Hematopoietic multipotent progenitor cell treated with erythropoietin and hydrocortisone succinate and interleukin-3 and kit ligand, for 6 days (in vitro differentiated cells): ENCODE data around the gene ZNF132.
A peak's percentile ranks its signal among the peaks of the same experiment; 100 is the strongest.
"Not testable (repeated sequence)": the region's sequence is repeated elsewhere in the genome, so short reads cannot be mapped to it uniquely, and the experiment has no call there.

Experiments
- DNase-seq: peaks from one replicate; pipeline ENCODE4 v3.0.0-alpha.2; 2015

Gene ZNF132

DNA sequence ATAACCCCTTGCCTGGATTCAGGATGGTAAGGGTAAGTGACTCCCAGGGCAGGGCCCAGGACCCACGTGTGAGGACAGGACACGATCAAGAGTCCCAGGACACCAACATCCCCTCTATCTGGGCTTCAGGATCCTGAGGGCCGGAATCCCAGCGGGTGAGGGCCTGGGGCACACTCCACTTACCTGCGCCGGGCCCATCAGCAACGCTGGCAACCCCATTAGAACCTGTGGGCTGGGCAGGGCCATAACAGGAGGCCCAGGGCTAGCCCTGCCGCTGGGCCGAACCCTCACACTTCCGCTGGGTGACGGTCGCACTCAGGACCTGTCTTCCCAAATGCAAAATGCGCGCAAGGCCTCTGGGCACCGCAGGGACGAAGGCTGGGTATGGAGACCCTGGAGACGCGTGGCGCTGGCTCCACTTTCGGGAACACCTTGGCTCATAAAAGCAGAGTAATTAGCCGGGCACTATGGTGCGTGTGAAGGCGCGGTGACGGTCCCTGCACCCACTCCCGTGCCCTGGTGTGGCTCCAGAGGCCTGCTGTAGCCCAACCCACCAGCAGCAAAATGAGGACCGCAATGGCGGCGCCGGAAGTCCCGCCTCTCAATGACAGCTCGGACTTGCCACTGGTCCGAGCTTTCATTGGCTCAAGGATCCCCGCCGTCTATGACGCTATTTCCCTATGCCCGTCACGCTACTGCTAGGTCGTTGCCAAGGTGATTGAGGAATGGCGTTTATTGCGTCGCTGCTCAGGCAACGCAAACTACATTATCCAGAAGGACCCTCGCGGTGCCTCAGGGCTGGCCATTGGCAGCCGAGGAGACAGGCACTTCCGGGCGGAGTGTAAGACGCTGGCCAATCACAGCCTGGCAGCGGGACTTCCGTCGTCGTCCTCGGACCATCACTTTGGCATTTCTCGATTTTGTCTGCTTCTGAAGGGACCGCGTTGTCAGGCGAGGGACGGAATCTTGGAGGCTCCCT, at the start of gene ZNF132:
Gene ZNF132 (minus strand): TSS at position 578 of the 979 bp plus-strand sequence. CDS start 332 bp downstream, at position 246.
- DNase-seq, result peak; percentile 100

DNA sequence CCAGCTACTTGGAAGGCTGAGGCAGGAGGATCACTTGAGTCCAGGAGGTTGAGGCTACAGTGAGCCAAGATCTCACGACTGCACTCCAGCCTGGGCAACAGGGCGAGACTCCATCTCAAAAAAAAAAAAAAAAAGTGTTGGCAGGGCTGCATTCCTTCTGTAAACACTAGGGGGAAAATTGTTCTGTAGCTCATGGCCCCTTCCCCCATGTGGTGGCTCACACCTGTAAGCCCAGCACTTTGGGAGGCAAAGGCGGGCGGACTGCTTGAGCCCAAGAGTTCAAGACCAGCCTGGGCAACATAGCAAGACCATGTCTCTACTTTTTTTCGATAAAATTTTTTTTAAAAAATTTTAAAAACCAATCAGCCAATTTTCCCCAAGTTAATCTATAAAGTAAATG, 44.4 kb upstream of the ZNF132 start:
- DNase-seq, result peak; percentile 45

DNA sequence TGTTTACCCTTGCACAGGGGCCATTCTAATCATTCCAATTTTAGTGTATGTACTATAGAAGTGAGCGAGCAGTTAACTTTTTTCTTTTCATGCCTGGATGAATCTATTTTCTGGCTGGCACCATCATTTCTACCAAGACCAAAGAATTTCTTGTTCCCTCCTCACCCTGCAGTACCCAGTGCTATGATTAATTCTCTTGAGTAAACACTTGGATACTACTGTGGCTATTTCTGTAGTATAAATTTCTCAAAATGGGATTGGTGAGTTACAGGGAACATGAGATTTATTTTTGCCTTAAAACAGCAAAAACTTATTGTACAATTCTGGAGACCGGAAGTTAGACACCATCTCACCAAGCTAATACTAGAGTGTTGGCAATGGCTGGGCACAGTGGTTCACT, 43.8 kb upstream of the ZNF132 start:
- DNase-seq, result no peak

DNA sequence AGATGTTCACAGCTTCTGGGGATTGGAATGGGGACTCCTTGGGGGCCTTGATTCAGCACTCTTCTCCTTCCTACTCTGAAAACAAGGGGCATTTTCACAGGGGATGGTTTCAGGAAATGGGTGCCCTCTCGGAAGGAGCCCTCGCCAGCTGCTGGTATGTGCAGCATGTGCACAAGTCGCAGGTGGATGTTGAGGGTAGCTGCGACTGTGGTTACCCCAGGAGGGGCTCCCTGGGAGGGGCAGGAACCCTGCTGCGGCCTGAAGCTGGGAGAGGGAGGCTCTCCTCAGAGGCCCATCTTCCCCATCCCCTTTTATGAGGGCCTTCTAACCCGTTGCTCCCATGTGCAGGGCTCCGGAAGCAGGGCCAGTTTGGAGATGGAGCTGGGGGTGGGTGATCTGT, 42.4 kb upstream of the ZNF132 start:
- no peak for DNase-seq

DNA sequence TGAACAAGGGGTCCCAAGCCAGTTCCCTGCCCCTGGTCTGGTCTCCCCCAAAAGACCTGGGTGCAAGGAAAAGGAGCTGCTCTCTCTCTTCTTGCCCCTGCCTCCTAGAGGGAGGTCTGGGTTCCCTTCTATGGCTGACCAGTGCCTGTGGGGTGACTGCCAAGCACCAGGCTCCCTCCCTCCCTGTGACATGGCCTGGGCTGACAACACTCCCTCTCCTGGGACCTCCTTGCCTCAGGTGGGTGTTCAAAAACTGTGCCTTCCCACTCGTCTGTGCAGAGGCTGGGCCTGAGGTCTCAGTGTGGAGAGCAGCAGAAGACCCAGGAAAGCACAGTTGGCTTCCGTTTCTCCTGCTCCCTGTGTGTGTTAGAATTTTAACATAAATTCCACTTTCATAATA, 40.9 kb upstream of the ZNF132 start:
- DNase-seq, result no peak

DNA sequence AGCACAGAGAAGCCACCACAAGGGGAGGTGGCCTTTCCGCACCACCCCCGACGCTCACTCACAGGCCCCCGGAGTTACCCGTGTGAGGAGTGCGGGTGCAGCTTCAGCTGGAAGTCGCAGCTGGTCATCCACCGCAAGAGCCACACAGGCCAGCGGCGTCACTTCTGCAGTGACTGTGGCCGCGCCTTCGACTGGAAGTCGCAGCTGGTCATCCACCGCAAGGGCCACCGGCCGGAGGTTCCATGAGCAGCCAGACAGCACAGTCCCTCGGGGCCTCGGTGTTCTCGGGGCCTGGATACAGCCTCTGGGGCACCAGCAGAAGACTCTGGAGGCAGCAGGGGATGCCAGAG, 40.5 kb upstream of the ZNF132 start:
- no peak for DNase-seq

DNA sequence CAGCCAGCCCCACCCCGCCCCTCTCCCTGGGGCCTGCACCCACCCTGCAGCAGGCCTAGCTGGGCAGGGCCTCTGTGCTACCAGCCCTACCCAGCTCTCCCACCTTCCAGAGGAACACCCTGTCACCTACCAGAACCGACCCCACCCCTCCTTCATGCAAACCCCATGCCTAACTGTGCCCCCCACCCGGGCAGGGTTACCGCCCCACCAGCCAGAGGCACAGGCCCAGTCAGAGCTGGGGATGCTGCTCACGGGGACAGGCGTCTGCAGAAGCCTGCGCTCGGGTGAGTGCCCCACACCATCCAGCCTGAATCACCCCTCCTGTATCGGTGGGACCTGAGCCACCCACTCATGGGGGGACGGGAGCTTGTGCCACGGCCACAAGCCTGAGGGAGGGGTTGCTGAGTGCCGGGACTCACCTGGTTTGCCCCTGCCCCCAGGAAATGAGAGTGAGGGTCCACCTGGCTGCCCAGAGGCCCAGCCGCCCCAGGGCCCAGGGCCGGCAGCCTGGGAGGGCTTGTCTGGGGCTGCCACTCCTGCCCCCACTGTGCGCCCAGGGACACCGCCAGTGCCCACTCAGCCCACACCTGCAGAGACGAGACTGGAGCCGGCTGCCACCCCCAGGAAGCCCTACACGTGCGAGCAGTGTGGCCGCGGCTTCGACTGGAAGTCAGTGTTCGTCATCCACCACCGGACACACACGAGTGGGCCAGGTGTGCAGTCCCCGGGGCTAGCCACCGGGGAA, 40.0 kb upstream of the ZNF132 start:
- no peak for DNase-seq

DNA sequence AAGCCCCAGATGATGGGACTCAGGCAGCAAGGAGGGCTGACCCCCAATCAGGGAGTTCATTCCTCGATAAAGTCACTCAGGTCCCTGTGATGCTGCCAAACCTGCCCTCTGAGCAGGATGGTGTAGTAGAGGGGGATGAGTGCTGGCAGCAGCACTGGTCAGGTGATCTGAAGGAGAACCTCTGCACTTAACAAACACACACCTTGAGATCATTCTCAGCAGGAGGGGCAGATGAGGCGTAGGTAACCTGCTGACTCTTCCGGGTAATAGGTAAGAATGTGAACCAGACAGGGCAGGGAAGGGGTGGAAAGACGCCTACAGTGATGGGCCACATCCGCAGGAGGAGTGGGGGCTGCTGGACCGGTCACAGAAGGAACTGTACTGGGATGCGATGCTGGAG, 39.4 kb upstream of the ZNF132 start:
- no peak for DNase-seq

DNA sequence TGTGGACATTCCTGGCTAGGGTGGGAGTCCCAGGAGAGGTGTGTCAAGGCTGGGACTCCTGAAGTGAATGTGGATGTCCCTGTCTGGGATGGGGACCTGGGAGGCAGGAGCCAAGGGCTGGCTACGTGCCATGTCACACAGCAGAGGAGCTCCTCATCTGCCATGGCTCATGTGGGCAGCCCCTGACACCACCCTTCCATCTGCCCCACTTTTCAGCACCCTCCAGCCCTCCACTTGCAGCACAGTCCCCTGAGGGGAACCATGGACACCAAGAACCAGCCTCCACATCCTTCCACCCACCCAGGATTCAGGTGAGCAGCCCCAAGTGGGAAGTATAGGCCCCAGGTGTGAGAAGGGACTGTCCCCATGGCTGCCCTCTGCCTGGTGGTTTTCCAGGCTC, 37.9 kb upstream of the ZNF132 start:
- DNase-seq, result no peak

DNA sequence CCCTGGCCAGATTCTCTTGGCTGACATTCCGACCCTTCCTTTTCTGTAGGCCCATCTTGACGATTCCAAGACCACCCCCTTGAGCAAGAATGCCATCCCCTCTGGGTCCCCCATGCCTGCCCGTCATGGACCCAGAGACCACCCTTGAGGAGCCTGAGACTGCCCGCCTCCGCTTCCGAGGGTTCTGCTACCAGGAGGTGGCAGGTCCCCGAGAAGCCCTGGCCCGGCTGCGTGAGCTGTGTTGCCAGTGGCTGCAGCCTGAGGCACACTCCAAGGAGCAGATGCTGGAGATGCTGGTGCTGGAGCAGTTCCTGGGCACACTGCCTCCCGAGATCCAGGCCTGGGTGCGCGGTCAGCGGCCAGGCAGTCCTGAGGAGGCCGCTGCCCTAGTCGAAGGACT, 37.2 kb upstream of the ZNF132 start:
- DNase-seq, result no peak

DNA sequence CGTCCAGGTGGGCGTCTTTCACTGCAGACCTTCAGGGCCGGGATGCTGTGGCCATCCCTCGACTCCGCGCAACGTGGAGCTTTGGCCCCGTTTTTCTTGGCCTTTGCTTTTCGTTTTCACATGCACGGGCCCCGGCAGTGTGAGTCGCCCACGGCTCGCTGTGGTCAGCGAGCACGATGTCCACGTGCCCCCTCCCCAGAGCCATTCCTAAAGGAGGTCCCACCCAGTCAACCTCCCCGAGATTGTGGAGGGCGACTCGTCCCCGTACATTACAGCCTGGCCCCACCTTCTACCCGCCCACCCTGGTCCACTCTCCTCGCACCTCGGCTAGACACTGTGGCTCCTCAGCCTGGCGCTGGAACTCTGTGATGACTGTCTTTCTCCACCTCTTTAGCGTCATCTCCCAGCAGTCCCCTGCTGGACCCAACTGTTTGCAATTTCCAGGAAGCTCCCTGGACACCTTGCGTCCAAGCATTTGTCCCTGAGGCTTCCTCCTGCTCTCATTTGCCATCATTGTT, 36.6 kb upstream of the ZNF132 start:
- no peak for DNase-seq

DNA sequence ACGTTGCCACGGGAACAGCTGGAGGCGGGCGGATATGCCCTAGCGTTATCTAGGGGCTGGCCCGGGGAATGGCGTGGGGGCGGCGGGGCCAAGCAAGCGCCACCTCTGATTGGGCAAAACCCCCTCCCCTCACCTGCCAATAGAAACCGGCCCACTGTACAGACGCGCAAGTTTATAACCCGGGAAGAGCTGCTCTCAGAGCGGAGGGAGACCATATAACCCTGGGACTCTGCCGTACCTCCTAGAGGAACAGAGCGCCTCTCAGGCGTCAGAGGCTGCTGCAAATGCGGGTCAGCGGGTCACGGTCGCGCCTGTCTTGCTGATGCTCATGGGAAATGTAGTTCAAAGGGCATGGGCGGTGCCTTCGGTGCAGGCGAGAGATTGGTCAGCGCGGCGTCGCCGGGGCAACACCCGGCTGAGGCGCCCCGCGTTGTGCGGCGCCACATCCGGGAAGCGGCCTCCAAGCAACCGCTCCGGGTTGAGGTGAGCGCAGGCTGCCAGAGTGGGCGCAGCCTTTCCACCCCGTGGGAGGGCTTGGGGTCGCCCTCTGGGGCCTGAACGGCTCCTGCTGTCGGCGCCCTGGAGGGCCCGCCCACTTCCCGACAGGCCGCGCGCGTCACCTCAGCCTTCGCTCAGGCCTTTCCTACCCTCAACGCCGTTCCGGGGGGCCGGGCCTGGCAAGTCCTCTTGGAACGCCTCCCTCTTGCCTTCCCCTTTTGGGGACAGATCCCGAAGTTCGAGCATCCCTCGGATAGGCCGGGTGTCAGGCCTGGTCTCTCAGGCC, 36.0 kb upstream of the ZNF132 start, which contains the start of gene ZNF446:
Gene ZNF446 (plus strand): TSS at position 639 of the 784 bp plus-strand sequence. CDS start 867 bp downstream, outside the sequence.
- DNase-seq, result peak; percentile 98

DNA sequence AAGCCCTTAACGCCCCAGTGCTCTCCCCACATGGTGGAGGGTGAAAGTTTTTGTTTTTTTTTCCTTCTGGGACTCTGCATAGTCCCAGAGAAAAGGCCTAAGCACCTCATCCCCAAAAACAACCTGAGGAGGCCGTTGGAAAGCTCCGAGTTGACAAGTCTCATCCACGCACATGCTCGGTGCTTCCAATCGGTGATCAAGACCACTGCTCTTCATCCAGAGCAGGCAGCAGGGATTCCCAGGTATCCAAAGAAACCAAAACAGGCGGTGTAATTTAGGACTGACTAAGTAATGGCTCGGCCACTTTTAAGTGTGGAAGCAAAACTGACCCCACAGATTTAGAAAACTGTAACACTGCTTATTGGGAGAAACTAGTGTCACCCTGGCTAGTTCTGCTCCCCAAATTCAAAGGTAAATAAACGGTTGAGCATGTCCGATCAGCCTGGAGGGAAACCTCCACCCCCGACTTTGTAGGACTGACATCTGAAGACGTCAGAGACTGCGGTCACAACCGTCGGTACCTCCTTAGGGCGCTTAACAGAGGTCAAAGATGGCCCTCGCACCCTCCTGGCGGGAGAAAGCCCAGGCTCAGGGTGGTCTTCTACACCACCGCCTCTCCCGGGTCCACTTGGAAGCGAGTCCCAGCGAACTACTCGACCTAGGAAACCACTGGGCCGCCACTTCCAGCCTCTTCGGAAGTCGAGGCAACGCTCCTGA, 35.2 kb upstream of the ZNF132 start:
- DNase-seq, result no peak

DNA sequence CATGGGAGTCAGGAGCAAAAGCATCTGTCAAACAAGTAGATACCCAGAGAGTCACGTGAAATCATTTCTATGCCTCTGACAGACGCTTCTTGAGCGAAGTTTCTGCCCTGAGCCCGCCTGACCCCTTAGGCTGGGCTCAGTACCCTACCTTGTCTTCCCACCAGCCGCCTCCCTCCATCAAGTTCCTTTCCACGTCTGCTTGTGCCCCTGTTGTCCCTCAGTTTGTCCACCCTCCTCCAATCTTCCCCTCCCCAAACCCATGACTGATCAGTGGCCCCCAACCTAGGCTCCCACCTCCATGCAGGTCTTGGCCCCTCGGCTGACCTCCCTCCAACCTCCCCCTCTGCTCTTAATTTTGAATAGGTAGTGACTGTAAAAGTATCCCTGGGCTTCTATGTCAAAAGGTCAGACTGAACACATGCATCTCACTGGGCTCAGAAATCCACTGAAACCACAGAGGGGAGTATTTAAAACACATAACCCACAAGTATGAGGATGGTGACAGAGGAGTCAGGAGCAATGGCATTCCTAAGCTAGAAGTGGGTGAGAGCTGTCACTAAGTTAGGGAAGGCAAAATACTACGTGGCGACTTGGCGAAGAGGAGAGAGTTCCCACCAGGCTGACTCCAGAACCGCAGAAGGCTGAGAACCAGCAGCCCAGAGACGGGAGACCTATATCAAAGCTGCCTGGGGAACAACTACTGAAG, 34.5 kb upstream of the ZNF132 start:
- no peak for DNase-seq

DNA sequence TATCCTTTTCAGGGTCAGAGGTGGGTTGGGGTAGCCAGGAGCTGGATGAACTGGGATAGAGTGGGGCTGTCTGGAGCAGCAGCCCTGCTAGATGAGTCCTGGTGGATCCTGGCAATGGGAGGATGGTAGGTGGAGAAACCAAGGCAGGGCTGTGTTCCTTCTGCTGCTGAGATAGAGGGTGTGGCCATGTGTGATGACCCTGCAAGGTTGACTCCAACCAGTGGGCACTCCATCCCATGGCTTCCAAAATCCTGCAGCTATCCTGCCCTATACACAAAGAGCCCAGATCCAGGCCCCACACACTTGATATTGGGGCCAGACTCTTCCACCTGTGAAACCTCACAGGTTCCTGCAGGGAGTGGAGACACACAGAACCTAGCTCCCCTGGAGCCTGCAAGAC, 33.8 kb upstream of the ZNF132 start:
- no peak for DNase-seq

DNA sequence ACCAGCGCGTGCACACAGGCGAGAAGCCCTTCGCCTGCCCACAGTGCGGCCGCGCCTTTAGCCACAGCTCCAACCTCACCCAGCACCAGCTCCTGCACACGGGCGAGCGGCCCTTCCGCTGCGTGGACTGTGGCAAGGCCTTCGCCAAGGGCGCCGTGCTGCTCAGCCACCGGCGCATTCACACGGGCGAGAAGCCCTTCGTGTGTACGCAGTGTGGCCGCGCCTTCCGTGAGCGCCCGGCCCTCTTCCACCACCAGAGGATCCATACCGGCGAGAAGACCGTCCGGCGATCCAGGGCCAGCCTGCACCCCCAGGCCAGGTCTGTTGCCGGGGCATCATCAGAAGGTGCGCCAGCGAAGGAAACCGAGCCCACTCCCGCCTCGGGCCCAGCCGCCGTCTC, 31.8 kb upstream of the ZNF132 start:
- no peak for DNase-seq

DNA sequence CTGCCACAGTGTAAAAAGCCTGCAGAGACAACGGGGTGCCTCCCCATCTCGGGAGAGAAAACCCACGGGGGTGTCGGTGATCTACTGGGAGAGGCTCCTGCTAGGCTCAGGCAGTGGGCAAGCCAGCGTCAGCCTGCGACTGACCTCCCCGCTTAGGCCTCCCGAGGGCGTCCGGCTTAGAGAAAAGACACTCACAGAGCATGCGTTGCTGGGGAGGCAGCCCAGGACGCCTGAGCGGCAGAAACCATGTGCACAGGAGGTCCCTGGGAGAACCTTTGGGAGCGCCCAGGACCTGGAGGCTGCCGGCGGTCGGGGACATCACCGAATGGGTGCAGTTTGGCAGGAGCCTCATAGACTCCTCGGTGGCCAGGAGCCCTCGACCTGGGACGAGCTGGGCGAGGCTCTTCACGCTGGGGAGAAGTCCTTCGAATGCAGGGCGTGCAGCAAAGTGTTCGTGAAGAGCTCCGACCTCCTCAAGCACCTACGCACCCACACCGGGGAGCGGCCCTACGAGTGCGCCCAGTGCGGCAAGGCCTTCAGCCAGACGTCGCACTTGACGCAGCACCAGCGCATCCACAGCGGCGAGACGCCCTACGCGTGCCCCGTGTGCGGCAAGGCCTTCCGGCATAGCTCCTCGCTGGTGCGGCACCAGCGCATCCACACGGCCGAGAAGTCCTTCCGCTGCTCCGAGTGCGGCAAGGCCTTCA, 31.0 kb upstream of the ZNF132 start:
- not testable (repeated sequence) for DNase-seq

DNA sequence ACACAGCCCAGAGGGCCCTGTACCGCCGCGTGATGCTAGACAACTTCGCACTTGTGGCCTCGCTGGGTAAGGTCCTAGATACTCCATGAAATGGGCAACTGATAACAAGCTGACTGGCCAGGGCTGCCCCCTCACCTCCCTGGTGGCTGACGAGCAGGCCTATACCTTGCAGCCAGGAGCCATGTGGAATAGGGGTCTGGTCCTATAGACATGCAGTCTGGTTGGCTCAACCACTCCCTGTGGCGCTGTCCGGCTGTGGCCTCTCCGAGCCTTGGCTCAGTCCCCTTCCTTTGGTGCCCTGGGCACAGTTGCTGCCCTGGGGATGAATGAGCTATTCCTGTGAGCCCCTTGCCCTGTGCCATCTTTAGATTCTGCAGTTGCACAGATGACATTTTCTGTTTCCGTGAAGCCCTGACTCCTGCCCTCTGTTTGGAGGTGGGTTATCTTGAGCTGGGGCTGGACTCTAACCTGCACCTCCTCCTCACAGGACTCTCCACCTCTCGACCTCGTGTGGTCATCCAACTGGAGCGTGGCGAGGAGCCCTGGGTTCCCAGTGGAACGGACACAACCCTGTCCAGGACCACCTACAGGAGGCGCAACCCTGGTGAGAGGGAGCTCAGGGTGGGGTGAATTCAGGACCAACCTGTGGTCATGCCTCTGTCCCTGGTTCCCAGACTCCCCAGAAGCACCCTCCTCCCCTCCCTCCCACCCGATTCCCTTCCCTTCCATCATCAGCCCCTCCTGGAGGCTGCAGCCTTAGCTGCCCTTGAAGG, 29.5 kb upstream of the ZNF132 start:
- DNase-seq, result no peak

DNA sequence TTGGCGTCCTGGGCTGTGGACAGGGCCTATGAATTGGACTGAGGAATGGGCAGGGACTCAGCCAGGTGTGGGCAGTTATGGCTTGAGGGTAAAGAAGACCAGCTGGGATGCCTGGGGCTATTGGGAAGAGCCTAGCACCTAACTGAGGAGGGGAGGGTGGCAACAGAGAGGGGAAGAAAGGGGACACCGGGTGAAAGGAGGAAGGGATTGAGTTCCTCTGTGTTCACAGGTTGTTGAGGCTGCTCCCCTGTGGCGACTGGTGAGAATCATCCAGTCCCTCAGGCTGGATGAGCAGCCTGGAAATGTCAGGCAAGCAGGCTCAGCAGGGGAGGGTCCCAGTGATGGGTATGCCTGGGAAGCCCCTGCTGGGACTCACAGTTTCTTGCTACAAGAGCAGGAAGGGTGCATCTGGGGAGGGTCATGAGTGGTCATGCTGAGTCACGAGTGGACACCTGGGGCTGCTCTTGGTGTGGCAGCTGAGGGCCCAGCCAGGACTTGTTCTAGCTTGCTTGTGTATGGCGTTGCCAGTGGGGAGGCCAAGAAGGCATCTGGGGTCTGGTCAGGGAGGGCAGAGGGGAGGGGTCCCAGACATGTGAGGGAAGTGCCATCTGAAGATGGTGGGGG, 28.4 kb upstream of the ZNF132 start:
- DNase-seq, result peak; percentile 26
